HCT116 (cell line): ENCODE data around the gene EMC1.

ENCODE experiments used
- CTCF ChIP-seq, 3 experiments: fragments of 200-600 bp in 1 of 3; sonication (generic) in 1 of 3; IDR thresholded peaks in 2 of 3; conservative IDR thresholded peaks in 1 of 3; 2 replicates each; pipeline ENCODE4 v1.5.1; 2012 to 2017; ENCODE audit warnings: low read depth in 2 of 3, low read length in 2 of 3, antibody characterized with exemption in 1 of 3, borderline replicate concordance in 1 of 3, control low read depth in 1 of 3, mild to moderate bottlenecking in 1 of 3, mixed read lengths in 1 of 3, mixed run types in 1 of 3, moderate library complexity in 1 of 3; ENCODE audit not compliant: insufficient read depth in 1 of 3
- POLR2AphosphoS5 ChIP-seq: IDR thresholded peaks from 2 replicates; pipeline ENCODE4 v1.6.1; 2011; ENCODE audit warnings: mild to moderate bottlenecking, low read depth, low read length, moderate library complexity
- RAD21 ChIP-seq: IDR thresholded peaks from 2 replicates; pipeline ENCODE4 v1.6.1; 2012; ENCODE audit warnings: low read depth, mild to moderate bottlenecking

- TF ChIP-seq RAD21: no peak
- TF ChIP-seq POLR2AphosphoS5: no peak
- no peak for TF ChIP-seq CTCF (IDR thresholded peaks at IDR 0.05 in 2 of 3, conservative IDR thresholded peaks at IDR 0.05 in 1 of 3; ENCODE audit: borderline replicate concordance in 1 of 3, insufficient read depth in 1 of 3, low read depth in 2 of 3, low read length in 2 of 3)
Measured at GRCh38 chr1:19197845-19198244, 53.5 kb downstream of the EMC1 start.
